Adipocyte (in vitro differentiated cells): ENCODE measurements around the gene PPP1R1C.

Experiments
- DNase-seq: peaks from one replicate; pipeline ENCODE4 v3.0.0-alpha.2; 2015; ENCODE audit warnings: low read depth
- H3K27me3 ChIP-seq: replicated peaks from 2 replicates; pipeline ENCODE4 v1.7.0; 2013; ENCODE audit warnings: mild to moderate bottlenecking, low read length, moderate library complexity; ENCODE audit not compliant: control insufficient read depth, insufficient read depth
- H3K36me3 ChIP-seq: 2 replicates; pipeline ENCODE4 v1.7.0; 2013; ENCODE audit warnings: low read length, mild to moderate bottlenecking, moderate library complexity; ENCODE audit not compliant: control insufficient read depth, insufficient read depth, severe bottlenecking
- H3K4me1 ChIP-seq: 2 replicates; pipeline ENCODE4 v1.7.0; 2013; ENCODE audit warnings: mild to moderate bottlenecking, low read length, moderate library complexity; ENCODE audit not compliant: control insufficient read depth, insufficient read depth
- H3K4me3 ChIP-seq: 2 replicates; pipeline ENCODE4 v1.7.0; 2013; ENCODE audit warnings: mild to moderate bottlenecking, low read length, moderate library complexity
- H3K9ac ChIP-seq: 2 replicates; pipeline ENCODE4 v1.7.0; 2013; ENCODE audit warnings: mild to moderate bottlenecking, low read length, moderate library complexity
- H3K9me3 ChIP-seq: 2 replicates; pipeline ENCODE4 v1.7.0; 2013; ENCODE audit warnings: mild to moderate bottlenecking, low read length, moderate library complexity; ENCODE audit not compliant: control insufficient read depth

Gene PPP1R1C

DNA sequence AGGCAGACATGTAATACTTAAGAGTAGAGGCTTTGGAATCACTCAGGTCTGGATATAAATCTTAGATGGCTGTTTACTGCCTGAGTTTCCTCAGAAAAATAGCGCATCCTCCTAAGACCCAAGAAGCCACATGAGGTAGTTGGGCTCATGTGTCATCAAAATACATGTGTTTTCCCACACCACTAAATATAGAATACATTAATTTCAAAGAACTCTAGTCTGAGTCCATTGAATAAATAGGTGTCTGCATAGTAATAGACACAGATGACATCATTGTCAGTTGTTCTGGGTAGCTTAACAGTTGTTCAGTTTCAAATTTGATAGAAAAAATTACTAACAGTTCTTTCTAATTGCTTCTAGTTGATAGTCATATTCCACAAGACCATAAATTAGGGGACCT lies 9.6 kb downstream of the PPP1R1C start:
- Histone ChIP-seq H3K4me1 (no peaks in the 10 kb centered on the region), H3K9ac (no peak overlapping the region), H3K27me3 (no peaks in the 10 kb centered on the region), H3K9me3 (no peaks in the 10 kb centered on the region), H3K4me3 (no peak overlapping the region), H3K36me3 (no peaks in the 10 kb centered on the region)
- no peak for DNase-seq

DNA sequence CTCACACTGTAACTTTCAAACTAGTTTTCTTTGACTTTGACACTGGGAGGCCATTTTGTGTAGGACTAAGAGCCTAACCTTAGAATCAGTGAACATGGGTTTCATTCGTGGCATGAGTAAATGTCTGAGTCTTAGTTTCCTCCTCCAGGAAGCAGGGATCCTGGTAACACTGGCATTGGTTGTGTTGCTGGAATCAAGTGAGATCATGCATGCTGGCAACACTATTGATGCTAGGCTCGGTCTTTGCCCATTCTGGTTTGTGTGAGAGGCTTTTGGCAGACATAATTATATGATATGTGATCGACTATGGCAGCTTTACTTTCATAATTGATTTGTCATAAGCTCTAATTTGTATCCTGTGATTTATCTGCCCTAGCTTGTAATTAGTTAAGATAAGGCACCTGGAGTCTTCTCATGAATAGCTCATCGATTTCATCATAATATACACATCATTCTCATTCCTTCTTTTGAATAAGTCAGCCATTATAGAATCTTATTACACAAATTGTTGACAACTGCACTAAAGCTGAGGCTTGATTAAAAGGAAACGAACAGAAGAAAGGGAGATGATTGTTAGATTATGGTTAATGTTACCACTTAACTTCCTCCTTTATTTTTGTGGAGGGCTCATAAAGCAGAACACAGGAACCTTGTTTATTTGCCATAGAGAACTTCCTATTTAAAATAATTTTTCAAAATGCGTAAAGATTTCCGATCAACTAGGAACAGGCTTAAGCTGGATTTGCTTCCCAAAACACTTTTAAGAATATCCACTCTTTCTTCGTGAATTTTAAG lies 12.6 kb downstream of the PPP1R1C start:
- no peaks in the 10 kb centered on the region for H3K36me3 ChIP-seq
- no peak overlapping the region for H3K4me3 ChIP-seq
- H3K9me3 ChIP-seq: no peaks in the 10 kb centered on the region
- DNase-seq: no peak
- no peaks in the 10 kb centered on the region for H3K27me3 ChIP-seq
- H3K9ac ChIP-seq: no peak overlapping the region
- H3K4me1 ChIP-seq: no peaks in the 10 kb centered on the region

DNA sequence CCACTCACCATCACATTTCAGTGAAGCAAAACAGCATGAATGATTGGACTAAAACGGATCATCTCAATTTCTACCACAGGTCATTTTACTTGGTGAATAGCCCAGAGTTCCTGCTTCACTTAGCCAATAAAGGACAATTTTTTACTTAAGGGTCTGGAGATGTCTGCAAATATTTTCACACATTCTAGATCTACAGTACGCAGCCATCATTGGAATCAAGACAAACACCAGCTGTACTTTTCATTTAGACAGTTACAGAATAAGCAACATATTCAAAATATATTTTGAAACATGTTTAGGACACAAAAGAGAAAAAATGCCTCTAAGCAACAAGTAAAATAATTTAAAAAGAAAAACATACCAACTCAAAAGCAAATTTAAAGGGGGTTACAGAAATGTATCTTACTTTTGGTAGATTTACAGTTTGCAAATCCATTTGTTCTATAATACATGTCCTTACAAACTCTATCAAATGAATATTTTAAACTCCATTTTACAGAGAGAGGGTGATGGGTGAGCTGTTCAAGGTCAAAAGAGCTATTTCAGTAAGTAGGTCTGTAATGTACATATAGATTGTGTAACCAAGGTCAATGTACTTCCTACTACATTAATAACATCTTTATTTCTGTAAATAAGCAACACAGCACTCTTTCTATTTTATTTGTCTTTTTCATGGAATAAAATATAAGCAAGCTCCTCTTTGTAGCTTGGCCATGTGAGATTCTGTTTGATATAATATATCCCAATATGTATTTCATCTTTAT lies 13.4 kb downstream of the PPP1R1C start:
- Histone ChIP-seq H3K4me1 (no peaks in the 10 kb centered on the region), H3K36me3 (no peaks in the 10 kb centered on the region), H3K9ac (no peak overlapping the region), H3K9me3 (no peaks in the 10 kb centered on the region), H3K4me3 (no peak overlapping the region), H3K27me3 (no peaks in the 10 kb centered on the region)
- DNase-seq: no peak

DNA sequence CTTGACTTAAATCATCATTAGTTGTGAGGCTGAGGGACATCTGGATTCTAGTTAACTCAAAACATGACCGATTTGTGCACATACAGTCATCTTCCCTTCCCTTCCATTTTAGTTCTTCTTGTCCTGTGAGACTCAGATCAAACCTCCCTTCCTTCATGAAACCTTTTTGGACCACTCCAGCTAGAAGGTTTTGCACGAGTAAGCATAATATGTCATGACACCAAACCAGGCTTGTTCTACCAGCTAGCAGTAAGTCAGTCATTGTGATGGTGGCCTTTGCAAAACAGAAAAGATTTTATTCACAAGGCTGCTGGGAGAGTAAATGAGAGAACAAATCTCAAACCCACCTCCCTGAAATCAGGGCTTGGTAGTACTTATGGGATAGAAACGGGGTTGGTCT lies 14.3 kb downstream of the PPP1R1C start:
- Histone ChIP-seq H3K9ac (no peak overlapping the region), H3K36me3 (no peaks in the 10 kb centered on the region), H3K9me3 (no peaks in the 10 kb centered on the region), H3K4me3 (no peak overlapping the region), H3K4me1 (no peaks in the 10 kb centered on the region), H3K27me3 (no peaks in the 10 kb centered on the region)
- DNase-seq: no peak

DNA sequence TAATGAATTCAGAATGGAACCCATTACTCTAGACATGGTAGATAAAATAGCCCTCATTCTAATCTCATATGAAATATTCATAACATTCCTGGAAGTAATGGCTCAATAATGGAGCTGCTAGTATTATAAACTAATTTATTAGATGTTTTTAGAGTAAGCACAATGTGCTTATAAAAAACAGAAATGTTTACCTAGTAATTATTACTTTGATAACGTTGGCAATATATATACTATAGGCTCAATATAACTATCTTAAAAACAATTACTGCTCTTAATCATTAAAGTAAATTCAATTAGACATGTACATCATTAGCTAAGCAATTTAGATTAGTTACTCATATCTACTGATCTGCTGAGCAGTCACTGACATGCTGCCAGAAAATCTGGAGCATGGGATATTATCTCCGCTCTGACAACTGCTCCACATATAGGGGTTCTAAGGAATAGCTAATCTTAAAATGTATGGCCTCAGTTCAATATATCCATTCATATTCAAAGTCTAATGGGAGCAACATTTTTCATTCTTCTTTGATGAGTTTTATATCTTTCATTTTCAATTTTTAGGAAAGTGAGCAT lies 19.4 kb downstream of the PPP1R1C start:
- Histone ChIP-seq H3K9ac (no peak overlapping the region), H3K36me3 (no peaks in the 10 kb centered on the region), H3K9me3 (no peaks in the 10 kb centered on the region), H3K4me3 (no peak overlapping the region), H3K27me3 (no peaks in the 10 kb centered on the region), H3K4me1 (no peaks in the 10 kb centered on the region)
- DNase-seq: no peak

DNA sequence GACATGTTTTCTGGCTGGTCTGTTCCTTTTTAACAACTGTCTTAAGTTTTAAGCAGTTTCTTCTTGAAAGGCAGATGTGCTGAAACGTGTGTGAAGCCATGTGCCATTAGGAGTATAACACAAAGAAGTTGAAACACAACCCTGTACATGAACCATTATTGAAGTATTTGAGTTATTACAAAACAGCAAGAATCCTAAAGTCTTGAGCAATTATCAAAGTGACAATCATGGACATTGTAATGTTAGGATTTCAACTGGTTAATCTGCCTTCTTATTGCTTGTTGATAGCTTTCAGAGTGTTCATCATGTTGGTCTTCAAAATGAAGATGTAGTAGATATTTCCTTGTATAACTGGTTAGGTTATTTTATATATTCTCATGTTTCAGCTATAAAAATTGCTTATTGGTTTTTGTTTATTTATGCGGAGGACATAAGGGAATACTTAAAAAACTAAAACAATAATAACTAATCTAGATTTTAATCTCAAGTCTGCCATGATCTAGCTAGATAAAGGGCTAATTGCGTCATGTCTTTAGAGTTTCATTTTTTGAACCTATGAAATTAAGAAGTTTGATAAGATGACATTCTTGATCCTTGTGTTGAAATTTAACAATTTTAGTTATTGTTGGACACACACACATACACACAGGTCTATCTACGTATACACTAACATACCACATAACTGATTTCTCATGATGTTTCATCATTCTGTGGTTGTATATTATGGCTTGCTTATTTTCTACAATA lies 21.1 kb downstream of the PPP1R1C start:
- no peak for DNase-seq
- Histone ChIP-seq H3K9me3 (peaks cover 13% of the 10 kb centered on the region), H3K9ac (no peak overlapping the region), H3K36me3 (no peaks in the 10 kb centered on the region), H3K27me3 (no peaks in the 10 kb centered on the region), H3K4me3 (no peak overlapping the region), H3K4me1 (no peaks in the 10 kb centered on the region)

DNA sequence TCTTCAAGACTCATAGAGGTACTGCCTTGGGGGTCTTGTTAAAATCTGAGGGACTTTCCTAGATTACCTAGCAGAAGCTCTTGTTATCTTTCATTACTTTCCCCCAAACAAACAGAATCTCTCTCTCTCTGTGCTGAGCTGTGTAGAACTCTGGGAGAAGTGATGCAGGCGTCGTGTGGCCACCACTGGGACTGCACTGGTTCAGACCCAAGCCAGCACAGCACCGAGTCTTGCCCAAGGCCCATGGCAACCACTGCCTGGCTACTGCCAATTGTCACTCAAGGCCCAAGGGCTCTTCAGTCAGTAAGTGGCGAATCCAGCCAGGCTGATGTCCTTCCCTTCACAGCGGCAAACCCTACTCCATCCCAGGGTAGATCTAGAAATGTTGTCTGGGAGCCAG lies 28.6 kb downstream of the PPP1R1C start:
- H3K9ac ChIP-seq: no peak overlapping the region
- H3K4me1 ChIP-seq: peaks cover 9% of the 10 kb centered on the region
- H3K27me3 ChIP-seq: no peaks in the 10 kb centered on the region
- no peak overlapping the region for H3K4me3 ChIP-seq
- no peak for DNase-seq
- H3K36me3 ChIP-seq: no peaks in the 10 kb centered on the region
- peaks cover 32% of the 10 kb centered on the region for H3K9me3 ChIP-seq

DNA sequence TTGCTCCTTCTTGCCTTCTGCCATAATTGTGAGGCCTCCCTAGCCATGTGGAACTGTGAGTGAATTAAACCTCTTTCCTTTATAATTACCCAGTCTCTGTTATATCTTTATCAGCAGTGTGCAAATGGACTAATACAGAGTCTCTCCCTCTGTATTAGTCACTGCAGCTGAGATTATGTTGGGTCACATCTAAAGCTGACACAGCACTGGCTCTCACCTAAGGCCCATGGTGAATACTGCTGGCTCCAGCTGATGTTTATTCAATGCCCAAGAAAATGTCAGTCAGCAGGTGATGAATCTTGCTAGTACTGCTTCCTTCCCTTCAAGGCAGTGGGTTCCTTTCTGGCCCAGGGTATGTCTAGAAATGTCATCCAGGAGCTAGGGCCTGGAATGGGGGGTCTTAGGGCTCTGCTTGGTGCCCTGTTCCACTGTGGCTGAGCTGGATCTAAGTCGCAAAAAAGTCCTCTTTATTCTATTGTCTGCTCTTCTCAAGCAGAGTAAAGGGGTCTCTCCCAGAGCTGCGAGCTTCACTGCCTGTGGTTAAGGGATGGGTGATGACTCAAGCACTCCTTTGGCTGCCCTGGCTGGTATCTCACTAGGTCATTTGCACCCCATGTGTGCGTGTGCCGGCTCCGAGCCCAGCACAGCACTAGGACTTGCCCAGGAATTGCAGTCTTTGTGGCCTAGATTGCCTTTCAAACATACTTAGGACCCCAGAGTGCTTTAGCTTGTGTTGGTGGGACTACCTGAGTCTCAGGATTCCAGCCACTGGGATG lies 29.9 kb downstream of the PPP1R1C start:
- no peak for DNase-seq
- no peaks in the 10 kb centered on the region for H3K36me3 ChIP-seq
- peaks cover 17% of the 10 kb centered on the region for H3K4me1 ChIP-seq
- no peaks in the 10 kb centered on the region for H3K27me3 ChIP-seq
- H3K9me3 ChIP-seq: peaks cover 29% of the 10 kb centered on the region
- no peak overlapping the region for H3K9ac ChIP-seq
- H3K4me3 ChIP-seq: no peak overlapping the region

DNA sequence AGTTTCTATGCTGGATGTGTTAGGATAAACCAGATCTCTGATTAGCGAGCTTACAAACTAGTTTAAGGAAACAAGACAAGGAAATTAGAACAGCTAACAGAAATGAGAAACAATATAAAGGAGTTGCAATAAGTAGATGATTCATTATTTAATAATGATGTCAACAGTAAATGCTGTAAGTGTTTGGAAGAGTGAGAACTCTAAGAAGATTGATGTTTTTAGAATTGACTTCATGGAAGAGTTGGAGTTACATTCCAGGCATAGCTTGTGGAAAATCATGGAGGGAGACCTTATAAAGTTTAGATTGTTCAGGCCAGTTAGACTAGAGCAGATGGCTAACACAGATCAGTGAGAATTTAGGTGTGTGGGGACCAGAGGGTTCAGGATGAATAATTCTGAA lies 32.6 kb downstream of the PPP1R1C start:
- no peaks in the 10 kb centered on the region for H3K36me3 ChIP-seq
- H3K27me3 ChIP-seq: no peaks in the 10 kb centered on the region
- H3K4me1 ChIP-seq: peaks cover 23% of the 10 kb centered on the region
- peaks cover 15% of the 10 kb centered on the region for H3K9me3 ChIP-seq
- no peak overlapping the region for H3K4me3 ChIP-seq
- no peak for DNase-seq
- H3K9ac ChIP-seq: no peak overlapping the region

DNA sequence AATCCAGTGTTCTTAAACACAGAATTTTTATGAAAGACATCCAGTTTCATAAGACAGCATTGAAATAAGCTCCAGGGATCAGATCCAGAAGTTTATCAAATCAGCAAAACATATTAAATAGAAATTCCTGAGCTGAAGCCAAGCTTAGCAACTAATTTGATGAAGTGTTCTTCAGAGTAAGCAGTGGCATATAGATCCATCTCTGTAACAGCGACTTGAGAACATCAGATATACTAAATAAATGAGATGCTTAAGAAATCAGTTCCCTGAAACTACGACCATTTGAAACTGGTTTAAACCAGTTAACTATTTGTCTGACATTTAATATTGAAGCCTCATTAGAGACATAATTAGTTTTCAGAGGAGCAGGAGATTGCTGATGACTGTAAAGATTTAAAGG lies 34.1 kb downstream of the PPP1R1C start:
- peaks cover 20% of the 10 kb centered on the region for H3K9me3 ChIP-seq
- H3K9ac ChIP-seq: no peak overlapping the region
- no peaks in the 10 kb centered on the region for H3K36me3 ChIP-seq
- no peak overlapping the region for H3K4me3 ChIP-seq
- H3K27me3 ChIP-seq: no peaks in the 10 kb centered on the region
- H3K4me1 ChIP-seq: peaks cover 23% of the 10 kb centered on the region
- DNase-seq: no peak
